ENCODE measurements around the gene SAP25. TPM values are rescaled to one million over a fixed set of nuclear protein-coding genes. Genes with fewer than 3 reads are reported as not detected.

The SAP25 gene
- total and polyA plus RNA-seq, 12 donors: 0.36 to 2.3 (median 0.70) TPM; not detected in 5

DNA sequence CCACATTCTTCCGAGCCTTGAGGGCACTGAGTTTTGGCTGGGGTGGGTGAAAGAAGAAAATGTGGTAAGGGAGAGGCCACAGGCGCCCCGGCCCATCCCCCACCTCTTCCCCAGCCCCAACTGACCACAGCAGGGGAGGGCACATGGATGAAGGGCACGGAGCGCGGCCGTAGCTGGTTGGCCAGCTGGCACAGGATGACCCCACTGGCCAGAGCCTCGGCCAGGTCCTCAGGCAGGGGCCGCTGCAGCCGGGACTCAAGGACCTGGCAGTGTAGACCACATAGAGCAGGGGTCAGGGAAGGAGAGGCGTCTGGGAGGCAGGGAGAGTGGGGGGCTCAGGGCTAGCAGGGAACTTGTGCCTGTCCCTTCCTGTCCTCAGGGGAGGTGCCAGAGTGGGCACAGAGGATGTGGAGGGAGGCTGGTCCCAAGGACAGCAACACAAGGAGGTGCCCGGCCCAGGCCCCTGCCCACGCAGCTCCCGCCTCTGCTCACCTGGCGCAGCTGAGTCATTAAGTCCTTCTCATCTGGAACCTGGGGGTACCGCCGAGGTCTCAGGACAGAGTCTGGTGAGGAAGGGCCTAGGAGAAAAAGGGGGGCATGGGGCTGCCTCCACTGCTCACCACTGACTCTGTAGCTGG, 2.2 kb upstream of the SAP25 start:
- Histone ChIP-seq H3K27ac (no peak overlapping the region), H3K9me3 (no peaks in the 10 kb centered on the region), H3K4me3 (no peak overlapping the region), H3K27me3 (peaks cover 0 to 4% (median 0%) of the 10 kb centered on the region in 7 donors), H3K36me3 (peaks cover 4 to 81% (median 65%) of the 10 kb centered on the region in 9 donors), H3K4me1 (peaks cover 0 to 3% (median 0%) of the 10 kb centered on the region in 9 donors)
- intact Hi-C loops (cut with DNase I): no loop called here
- 91% methylated on average over 17 of the region's 17 CpGs for WGBS, 2 donors
- TF ChIP-seq, protein P1, sequence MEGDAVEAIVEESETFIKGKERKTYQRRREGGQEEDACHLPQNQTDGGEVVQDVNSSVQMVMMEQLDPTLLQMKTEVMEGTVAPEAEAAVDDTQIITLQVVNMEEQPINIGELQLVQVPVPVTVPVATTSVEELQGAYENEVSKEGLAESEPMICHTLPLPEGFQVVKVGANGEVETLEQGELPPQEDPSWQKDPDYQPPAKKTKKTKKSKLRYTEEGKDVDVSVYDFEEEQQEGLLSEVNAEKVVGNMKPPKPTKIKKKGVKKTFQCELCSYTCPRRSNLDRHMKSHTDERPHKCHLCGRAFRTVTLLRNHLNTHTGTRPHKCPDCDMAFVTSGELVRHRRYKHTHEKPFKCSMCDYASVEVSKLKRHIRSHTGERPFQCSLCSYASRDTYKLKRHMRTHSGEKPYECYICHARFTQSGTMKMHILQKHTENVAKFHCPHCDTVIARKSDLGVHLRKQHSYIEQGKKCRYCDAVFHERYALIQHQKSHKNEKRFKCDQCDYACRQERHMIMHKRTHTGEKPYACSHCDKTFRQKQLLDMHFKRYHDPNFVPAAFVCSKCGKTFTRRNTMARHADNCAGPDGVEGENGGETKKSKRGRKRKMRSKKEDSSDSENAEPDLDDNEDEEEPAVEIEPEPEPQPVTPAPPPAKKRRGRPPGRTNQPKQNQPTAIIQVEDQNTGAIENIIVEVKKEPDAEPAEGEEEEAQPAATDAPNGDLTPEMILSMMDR (IDR thresholded peaks at IDR 0.05): no peak
- DNase-seq (no peak), ATAC-seq (no peak)

DNA sequence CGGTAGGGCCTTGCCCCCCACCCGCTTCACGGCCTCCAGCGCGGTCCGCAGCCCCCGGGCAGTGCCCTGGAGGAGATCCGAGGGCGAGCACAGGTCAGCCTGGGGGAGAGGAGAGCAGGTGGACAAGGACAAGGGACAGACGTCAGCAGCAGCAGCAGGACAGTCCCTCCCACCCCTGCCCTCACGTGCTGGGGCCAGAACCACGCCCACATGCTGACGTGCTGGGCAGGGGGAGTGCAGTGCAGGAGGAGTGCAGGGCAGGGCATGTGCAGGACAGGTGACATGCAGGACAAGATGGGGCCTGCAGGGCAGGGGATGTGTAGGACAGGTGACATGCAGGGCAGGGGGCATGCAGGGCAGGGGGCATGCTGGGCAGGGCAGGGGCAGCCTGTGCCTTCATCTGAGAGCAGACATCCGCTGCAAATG, 1.5 kb upstream of the SAP25 start:
- WGBS, 2 donors: 74 to 82% methylated on average over 14 of the region's 14 CpGs
- intact Hi-C loops (cut with DNase I): no loop called here
- Histone ChIP-seq H3K27ac (no peak overlapping the region), H3K4me3 (no peak overlapping the region), H3K9me3 (no peaks in the 10 kb centered on the region), H3K4me1 (peaks cover 0 to 10% (median 4%) of the 10 kb centered on the region in 9 donors), H3K27me3 (peaks cover 0 to 11% (median 0%) of the 10 kb centered on the region in 7 donors), H3K36me3 (peaks cover 4 to 76% (median 61%) of the 10 kb centered on the region in 9 donors)
- ATAC-seq (no peak), DNase-seq (no peak)
- TF ChIP-seq, protein P1 (IDR thresholded peaks at IDR 0.05): no peak

DNA sequence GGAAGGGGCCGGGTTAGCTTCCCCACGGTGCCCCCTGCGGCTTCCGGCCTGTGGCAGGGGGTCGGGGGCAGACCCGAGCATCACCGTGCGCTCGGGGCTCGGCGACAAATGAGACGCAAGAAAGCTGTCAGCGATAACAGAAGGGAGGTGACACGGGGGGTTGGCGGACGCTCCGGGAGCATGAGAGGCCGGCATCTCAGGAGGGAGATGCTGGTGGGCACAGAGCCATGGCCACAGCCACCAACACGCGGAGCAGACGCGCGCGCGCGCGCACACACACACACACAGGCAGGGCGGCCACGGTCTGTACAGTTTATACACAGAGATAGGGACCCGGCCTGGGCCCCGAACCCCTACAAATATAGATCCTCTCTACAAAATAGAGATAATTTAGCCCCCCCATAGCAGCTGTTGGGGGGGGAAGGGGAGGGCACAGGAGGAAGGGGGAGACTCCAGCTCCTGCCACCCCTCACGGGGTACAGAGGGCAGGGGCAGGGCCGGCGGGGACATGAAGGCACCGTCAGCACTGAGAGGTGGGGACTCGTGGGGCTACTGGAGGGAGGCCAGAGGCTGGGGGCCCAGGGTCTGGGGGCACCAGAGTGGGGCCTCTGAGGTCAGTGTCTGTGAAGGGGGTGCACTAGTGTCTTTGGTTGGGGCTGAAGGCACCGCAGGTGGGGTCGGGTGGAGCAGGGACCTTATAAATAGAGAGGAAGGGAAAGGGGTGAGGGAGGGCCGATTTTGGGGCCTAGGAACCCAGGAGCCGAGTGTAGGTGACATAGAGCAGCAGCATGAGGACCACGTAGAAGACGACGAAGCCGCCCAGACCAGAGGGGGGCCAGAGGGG, 884 bp upstream of the SAP25 start:
- Histone ChIP-seq H3K4me1 (peaks cover 0 to 16% (median 10%) of the 10 kb centered on the region in 9 donors), H3K27ac (no peak overlapping the region), H3K36me3 (peaks cover 4 to 70% (median 55%) of the 10 kb centered on the region in 9 donors), H3K9me3 (no peaks in the 10 kb centered on the region), H3K27me3 (peaks cover 0 to 17% (median 0%) of the 10 kb centered on the region in 7 donors), H3K4me3 (no peak overlapping the region)
- TF ChIP-seq, protein P1 (IDR thresholded peaks at IDR 0.05): no peak
- DNase-seq (no peak), ATAC-seq (no peak)
- 94% methylated on average over 44 of the region's 44 CpGs for WGBS, 2 donors
- intact Hi-C loops (cut with DNase I): no loop called here

DNA sequence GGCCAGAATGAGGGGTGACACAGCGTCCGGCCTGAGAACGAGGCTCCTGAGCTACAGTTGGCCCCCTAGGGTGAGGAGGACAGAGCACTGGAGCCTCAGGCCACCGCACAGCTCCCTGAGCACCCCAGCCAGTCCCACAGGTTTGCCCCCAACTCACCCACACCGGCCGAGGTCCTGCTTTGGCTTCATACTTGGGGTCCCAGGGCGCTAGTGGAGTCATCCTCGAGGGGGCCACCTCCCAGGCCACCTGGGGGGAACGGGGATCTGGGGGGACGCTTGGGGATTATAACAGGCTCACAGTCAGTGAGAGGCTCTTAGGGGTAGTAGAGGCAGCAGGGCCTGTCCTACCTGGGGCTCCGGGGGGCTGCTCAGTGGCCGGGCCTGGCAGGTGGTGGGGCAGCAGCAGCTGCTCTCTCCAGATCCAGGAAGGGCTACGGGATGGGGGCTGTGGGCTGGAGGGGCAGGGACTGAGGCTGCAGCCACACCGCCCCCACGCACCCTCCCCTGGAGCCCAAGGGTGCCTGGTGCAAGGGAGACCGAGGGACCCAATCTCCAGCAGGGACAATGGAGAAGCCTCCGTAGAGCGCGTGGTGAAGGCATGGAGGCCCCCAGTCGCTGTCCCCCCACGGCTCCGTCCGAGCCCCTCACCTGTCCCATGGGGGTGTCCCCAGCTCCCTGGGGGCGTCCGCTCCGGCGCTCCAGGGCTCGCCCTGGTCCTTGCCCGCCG, 588 bp downstream of the SAP25 start:
- ATAC-seq: no peak
- Histone ChIP-seq H3K4me3 (no peak overlapping the region), H3K27me3 (peaks cover 0 to 18% (median 0%) of the 10 kb centered on the region in 7 donors), H3K36me3 (peaks cover 0 to 55% (median 41%) of the 10 kb centered on the region in 9 donors), H3K4me1 (peaks cover 0 to 26% (median 15%) of the 10 kb centered on the region in 9 donors), H3K9me3 (no peaks in the 10 kb centered on the region), H3K27ac (no peak overlapping the region)
- 92 to 93% methylated on average over 24 to 30 of the region's 30 CpGs for WGBS, 2 donors
- intact Hi-C loops (cut with DNase I): no loop called here
- DNase-seq: no peak
- TF ChIP-seq, protein P1 (IDR thresholded peaks at IDR 0.05): no peak
